ENCODE data around the gene MAPK14.

The MAPK14 gene

DNA sequence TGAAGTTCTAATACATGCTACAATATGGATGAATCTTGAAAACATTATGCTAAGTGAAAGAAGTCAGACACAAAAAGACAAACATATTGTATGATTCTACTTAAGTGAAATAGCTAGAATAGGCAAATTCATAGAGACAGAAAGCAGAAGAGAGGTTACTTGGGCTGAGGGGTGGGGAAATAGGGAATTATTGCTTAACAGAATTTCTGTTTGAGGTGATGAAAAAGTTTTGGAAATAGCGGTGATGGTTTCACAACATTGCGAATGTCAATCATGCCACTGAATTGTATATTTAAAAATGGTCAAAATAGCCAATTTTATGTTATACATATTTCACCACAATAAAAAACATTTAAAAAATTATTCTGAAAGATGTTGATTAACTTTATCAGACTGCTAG lies 9.3 kb upstream of the MAPK14 start:
- TF ChIP-seq, protein P1, sequence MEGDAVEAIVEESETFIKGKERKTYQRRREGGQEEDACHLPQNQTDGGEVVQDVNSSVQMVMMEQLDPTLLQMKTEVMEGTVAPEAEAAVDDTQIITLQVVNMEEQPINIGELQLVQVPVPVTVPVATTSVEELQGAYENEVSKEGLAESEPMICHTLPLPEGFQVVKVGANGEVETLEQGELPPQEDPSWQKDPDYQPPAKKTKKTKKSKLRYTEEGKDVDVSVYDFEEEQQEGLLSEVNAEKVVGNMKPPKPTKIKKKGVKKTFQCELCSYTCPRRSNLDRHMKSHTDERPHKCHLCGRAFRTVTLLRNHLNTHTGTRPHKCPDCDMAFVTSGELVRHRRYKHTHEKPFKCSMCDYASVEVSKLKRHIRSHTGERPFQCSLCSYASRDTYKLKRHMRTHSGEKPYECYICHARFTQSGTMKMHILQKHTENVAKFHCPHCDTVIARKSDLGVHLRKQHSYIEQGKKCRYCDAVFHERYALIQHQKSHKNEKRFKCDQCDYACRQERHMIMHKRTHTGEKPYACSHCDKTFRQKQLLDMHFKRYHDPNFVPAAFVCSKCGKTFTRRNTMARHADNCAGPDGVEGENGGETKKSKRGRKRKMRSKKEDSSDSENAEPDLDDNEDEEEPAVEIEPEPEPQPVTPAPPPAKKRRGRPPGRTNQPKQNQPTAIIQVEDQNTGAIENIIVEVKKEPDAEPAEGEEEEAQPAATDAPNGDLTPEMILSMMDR (IDR thresholded peaks at IDR 0.05; ENCODE audit: low read length) = no peak
- TF ChIP-seq EZH2 (IDR thresholded peaks at IDR 0.05; ENCODE audit: borderline replicate concordance, low read length) = no peak
- no peak overlapping the region for H3K4me2 ChIP-seq (ENCODE audit: low read length)
- H3K79me2 ChIP-seq (ENCODE audit: insufficient read depth, low read length) = no peaks in the 10 kb centered on the region
- H3K27ac ChIP-seq (ENCODE audit: low read depth, low read length, poor library complexity, severe bottlenecking) = no peak overlapping the region
- no peaks in the 10 kb centered on the region for H3F3A ChIP-seq (ENCODE audit: insufficient read depth, low read length)
- no peaks in the 10 kb centered on the region for H3K4me1 ChIP-seq (ENCODE audit: insufficient read depth, low read length, severe bottlenecking)
- H2AFZ ChIP-seq (ENCODE audit: low read length) = no peak overlapping the region
- H3K36me3 ChIP-seq (ENCODE audit: insufficient read depth, low read length) = no peaks in the 10 kb centered on the region
- H3K27me3 ChIP-seq (ENCODE audit: insufficient read depth, low read length) = no peaks in the 10 kb centered on the region
- no peak overlapping the region for H3K4me3 ChIP-seq (ENCODE audit: low read depth, low read length, poor library complexity, severe bottlenecking)
- H4K20me1 ChIP-seq (ENCODE audit: insufficient read depth, low read length) = no peaks in the 10 kb centered on the region
- no peaks in the 10 kb centered on the region for H3K9me3 ChIP-seq (ENCODE audit: low read length)
- no peak overlapping the region for H3K9ac ChIP-seq (ENCODE audit: low read length)
- H3K9me2 ChIP-seq (ENCODE audit: low read depth, low read length) = no peaks in the 10 kb centered on the region

DNA sequence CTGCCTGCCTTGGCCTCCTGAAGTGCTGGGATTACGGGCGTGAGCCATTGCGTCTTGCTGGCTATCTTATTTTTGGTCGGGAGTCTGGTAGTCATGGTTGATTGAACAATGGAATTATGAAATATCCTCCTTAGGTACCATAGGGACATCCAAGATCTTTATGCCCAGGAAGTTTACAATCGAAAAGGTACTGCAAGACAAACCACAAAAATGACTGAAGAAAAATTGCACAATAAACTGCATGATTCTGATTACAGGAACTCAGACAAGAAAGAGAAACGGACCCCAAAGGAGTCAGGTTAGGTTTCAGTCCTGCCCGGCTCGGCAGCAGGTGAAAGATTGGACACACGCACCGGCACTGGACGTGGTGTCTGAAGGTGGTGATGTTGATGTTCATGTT lies 8.4 kb upstream of the MAPK14 start:
- Histone ChIP-seq H2AFZ (ENCODE audit: low read length) (no peak overlapping the region), H3K9me3 (ENCODE audit: low read length) (no peaks in the 10 kb centered on the region)
- no peak for TF ChIP-seq EZH2 (IDR thresholded peaks at IDR 0.05; ENCODE audit: borderline replicate concordance, low read length)
- TF ChIP-seq, protein P1 (IDR thresholded peaks at IDR 0.05; ENCODE audit: low read length) = no peak

DNA sequence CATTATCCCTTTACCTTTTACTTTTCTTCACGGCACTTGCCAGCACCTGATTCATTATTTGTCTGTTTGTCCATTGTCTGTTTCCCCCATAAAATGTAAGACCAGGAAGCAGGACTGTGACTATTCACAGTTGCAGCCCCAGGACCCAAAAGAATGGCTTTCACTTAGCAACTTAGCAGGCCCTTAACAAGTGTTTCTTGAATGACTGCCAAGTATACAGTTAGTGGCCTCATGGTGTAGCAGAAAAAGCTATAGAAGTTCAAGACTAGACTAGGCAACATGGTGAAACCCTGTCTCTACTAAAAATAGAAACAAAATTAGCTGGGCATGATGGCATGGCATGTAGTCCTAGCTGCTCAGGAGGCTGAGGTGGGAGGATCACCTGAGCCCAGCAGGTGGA lies 7.5 kb upstream of the MAPK14 start:
- H3K4me1 ChIP-seq (ENCODE audit: insufficient read depth, low read length, severe bottlenecking) = peaks cover 7% of the 10 kb centered on the region
- no peaks in the 10 kb centered on the region; the same call in 1 of the 2 replicates for H3K27me3 ChIP-seq (ENCODE audit: insufficient read depth, low read length)
- no peak overlapping the region for H3K4me3 ChIP-seq (ENCODE audit: low read depth, low read length, poor library complexity, severe bottlenecking)
- no peak overlapping the region for H2AFZ ChIP-seq (ENCODE audit: low read length)
- no peaks in the 10 kb centered on the region for H3K9me2 ChIP-seq (ENCODE audit: low read depth, low read length)
- no peaks in the 10 kb centered on the region for H4K20me1 ChIP-seq (ENCODE audit: insufficient read depth, low read length)
- H3K27ac ChIP-seq (ENCODE audit: low read depth, low read length, poor library complexity, severe bottlenecking) = no peak overlapping the region
- no peak overlapping the region for H3K4me2 ChIP-seq (ENCODE audit: low read length)
- H3F3A ChIP-seq (ENCODE audit: insufficient read depth, low read length) = no peaks in the 10 kb centered on the region
- no peak overlapping the region for H3K9ac ChIP-seq (ENCODE audit: low read length)
- TF ChIP-seq EZH2 (IDR thresholded peaks at IDR 0.05; ENCODE audit: borderline replicate concordance, low read length) = no peak
- TF ChIP-seq, protein P1 (IDR thresholded peaks at IDR 0.05; ENCODE audit: low read length) = no peak
- H3K9me3 ChIP-seq (ENCODE audit: low read length) = no peaks in the 10 kb centered on the region
- no peaks in the 10 kb centered on the region for H3K36me3 ChIP-seq (ENCODE audit: insufficient read depth, low read length)
- no peaks in the 10 kb centered on the region for H3K79me2 ChIP-seq (ENCODE audit: insufficient read depth, low read length)

More for the DNA sequence above, 8.4 kb upstream of the MAPK14 start:
- Histone ChIP-seq H3K4me3 (ENCODE audit: low read depth, low read length, poor library complexity, severe bottlenecking) (no peak overlapping the region), H3K27me3 (ENCODE audit: insufficient read depth, low read length) (no peaks in the 10 kb centered on the region; the same call in 1 of the 2 replicates), H3K9ac (ENCODE audit: low read length) (no peak overlapping the region), H3K9me2 (ENCODE audit: low read depth, low read length) (no peaks in the 10 kb centered on the region), H4K20me1 (ENCODE audit: insufficient read depth, low read length) (no peaks in the 10 kb centered on the region), H3K36me3 (ENCODE audit: insufficient read depth, low read length) (no peaks in the 10 kb centered on the region), H3K4me2 (ENCODE audit: low read length) (no peak overlapping the region), H3K79me2 (ENCODE audit: insufficient read depth, low read length) (no peaks in the 10 kb centered on the region), H3K27ac (ENCODE audit: low read depth, low read length, poor library complexity, severe bottlenecking) (no peak overlapping the region), H3F3A (ENCODE audit: insufficient read depth, low read length) (no peaks in the 10 kb centered on the region), H3K4me1 (ENCODE audit: insufficient read depth, low read length, severe bottlenecking) (peaks cover 2% of the 10 kb centered on the region)
